HG03066 (cell line): ENCODE results near the gene CAPN12.

ENCODE experiments used
- ATAC-seq: cut with Tn5 transposase; IDR thresholded peaks from one replicate; pipeline ENCODE4 v1.9.1; 2021; ENCODE audit warnings: low read depth; ENCODE audit not compliant: unreplicated experiment

The CAPN12 gene

DNA sequence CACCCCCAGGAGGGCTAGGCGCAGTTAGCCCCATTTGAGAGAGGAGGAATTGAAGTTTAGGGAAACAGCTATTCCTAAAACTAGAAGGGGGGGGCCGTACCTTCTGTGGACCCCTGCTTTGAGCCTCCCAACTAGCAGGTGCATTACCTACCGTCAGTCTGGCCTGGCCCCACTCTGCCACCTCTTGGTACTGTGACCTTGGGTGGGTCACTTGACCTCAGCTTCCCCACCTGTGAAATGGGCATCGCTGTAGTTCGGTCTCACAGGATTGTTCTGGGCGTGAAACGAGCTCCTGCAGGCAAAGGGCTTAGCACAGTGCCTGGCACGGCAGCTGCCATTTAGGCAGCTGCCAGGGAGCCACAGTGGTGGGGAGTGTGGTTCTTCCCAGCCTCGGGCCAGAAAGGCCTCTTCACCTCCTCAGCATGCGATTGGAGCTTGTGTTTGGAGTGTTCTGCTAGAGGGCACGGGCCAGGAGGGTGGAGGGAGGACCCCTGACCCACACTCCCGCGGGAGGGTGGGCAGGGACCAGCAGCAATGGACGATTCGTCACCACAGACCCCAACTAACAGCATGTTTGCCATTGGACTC, 32.0 kb downstream of the CAPN12 start:
- no peak for ATAC-seq

DNA sequence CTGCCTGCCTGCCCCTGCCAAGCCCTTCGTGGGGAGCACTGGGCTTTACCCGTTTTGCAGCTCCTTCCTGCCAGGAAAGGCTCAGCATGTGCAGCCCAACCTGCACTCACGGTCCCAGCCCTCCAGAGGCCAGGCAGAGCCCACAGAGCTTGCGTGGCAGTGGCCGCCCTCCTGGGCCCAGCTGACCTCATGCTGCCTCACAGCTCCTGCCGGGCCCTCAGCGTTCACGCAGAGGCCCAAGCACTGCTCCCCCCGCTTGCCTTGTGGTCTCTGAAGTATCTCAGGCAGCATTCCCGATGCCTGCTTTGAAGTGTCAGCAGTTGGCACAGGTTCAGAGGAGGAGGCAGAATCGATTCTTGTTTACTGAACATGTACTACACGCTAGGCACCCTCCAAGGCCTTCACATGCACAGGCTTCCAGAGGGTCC, 32.5 kb downstream of the CAPN12 start:
- no peak for ATAC-seq

DNA sequence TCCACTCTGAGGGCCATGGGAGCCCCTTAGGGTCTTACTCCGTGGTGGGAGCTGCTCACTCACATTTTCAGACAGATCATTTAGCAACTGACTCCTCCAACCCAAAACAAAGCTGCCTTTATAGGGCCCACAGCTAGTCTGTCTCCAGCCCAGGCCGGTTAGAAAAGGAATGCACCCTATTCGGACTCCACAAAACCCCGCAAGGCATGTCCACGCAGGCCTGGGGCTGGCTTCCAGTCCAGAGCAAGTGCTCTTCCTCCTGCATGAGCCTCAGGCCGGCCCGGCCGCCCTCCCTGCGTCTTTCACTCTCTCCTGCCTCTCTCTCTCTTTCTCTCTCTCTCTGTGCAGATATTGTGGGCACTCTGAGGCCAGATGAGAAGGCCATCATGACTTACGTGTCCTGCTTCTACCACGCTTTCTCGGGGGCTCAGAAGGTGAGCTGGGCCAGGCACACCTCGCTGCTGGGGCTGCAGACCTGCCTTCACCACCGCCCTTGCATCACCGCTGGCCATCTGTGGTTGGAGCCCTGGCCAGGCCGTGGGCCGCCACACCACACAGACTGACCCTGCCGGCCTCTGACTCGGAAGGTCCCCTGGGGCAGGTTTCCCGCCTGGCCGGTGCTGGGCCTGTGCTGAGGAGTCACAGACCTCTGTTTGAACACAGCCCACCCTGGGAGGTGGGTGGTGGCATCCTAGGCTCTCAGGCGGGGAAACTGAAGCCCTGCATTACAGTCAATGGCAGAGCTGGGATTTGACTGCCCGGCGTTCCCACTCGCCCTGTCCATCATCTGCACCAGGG, 33.1 kb downstream of the CAPN12 start:
- no peak for ATAC-seq

DNA sequence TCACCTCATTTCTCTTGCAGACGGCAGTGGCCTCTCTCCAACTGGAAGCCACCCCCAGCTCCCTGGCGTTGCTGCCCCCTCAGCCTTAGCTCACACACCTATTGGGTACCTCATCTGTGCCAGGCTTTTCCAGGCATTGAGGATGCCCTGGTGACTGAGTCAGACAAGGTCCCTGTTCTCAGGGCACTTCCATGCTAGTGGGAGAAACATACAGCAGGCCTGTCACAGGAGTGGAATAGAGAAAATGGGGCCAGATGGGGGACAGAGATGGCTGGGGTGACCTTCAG, 33.9 kb downstream of the CAPN12 start:
- no peak for ATAC-seq

DNA sequence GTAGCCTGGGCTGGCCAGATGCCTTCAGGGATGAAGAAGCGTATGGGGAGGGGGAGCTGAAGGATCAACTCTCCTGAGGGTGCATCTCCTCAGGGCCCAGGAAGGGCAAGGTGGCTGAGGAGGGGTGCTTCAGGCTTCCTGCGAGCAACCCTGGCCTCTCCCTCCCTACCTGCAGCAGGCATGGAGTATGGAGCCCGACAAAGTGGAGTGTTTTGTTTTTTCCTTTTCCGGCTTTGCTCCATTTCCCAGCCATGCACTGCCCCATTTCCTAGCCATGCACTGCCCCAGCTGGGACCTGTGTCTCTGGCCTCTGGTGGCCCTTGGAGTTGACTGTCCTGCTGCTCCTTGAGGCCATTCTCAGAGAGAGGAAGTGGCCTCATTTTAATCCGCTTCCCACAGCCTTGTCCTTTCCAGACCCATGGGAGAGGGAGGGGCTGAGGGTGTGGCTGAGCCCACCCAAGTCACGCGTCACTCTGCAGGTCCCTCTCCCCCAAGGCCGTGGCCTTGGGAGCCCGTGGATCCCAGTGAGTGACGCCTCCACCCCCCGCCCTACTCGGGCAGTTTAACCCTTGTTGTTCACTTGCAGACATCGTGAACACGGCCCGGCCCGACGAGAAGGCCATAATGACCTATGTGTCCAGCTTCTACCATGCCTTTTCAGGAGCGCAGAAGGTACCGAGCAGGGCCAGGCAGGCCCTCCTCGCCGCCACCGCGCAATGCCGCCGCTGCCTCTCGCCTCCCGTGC, 34.4 kb downstream of the CAPN12 start:
- ATAC-seq = no peak

DNA sequence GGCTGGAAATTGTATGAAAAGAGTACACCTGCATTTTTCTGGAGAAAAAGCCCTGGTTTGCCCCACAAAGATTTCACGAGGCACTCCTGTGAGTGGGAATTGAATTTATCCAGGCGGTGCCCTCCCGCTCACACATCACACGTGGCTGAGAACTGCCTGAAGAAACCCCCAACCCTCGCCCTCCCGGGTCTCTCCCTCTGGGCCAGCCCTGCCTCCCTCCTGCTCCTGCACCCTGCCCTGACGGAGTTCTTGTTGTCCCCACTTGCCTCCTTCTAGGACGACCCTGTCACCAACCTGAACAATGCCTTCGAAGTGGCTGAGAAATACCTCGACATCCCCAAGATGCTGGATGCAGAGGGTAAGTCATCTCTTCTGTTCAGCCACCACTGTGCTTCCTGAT, 35.2 kb downstream of the CAPN12 start:
- no peak for ATAC-seq

DNA sequence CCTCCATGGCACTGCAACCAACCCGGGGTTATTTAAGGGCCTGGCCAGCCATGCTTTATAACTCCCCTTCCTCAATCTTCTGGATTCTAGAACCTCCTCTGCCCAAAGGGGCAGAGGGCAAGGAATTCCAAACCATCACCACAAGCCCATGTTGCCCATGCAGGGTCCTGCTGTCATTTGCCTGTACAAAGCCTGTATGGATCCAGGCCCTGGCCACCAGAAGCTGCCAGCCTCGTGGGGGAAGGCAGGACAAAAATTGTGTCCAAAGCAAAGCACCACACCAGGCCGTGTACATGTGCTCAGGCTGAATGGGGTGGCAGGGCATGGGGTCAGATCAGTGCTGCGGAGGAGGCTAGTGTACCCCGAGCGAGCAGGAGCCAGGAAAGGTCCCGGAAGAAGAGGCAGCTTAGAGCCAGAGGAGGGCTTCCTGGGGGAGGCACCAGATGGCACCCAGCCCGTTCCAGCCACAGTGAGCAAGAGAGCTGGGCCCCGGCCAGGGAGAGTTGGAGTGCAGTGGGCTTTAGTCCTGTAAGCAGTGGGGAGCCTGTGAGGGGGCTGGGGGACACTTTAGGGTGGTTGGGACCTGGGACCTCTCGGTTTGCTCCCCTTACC, 35.8 kb downstream of the CAPN12 start:
- ATAC-seq = no peak

DNA sequence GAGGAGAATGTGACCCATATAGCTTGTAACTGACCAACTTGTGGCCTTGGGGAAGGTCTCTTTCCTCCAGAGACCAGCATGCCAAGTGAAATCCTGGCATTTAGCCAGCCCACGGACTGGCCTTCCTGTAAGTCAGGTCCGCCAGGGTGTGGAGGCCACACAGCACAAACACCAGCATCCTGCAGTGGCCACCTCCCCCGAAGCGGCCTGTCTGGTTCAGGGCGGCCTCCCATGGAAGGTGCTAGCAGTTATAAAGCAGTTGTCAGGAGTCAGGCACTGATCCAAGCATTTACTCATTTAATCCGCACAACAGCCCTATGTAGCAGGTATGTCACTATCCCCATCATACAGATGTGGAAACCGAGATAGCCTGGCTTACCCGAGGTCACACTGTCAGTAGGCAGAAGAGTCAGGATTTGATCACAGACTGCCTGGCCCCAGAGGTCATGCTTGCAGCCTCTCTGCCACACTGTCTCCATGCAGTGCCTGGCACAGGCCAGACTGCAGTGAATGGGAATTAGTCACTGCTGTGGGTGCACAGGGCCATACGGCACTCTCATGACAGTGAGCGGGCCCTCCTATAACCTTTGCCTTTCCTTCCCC, 36.7 kb downstream of the CAPN12 start:
- ATAC-seq = no peak

DNA sequence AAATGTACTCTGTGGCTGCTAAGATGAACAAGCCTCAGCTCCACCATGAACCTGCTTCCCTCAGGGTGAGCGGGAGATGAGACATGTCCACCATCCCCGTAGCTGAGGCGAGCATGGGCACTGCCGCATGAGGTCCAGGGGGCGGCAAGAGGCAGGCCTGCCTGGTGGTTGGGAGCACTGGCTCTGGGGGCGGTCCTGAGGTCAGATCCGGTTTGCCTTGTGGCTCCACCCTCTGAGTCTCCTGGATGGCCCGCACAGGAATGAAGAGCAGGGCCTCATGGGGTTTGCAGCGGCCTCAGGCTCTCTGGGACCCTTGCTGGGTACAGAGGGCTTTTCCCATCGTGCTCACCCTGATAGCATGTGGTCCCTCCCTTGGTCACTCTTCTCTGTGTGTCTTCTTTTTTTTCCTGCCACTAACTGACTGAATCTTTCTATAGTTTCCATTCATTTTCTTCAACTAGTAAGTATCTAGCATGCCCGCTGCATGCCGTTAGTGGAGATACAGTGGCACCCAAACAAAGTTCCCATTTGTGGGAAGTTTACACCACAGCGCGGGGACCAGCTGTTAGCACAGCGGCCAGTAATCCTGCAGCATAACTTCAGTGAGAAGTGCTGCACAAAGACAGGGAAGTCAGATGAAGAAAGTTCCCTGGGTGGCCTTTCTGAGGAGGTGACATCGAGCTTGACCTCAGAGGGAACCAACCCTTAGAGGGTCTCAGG, 37.3 kb downstream of the CAPN12 start:
- ATAC-seq = no peak

DNA sequence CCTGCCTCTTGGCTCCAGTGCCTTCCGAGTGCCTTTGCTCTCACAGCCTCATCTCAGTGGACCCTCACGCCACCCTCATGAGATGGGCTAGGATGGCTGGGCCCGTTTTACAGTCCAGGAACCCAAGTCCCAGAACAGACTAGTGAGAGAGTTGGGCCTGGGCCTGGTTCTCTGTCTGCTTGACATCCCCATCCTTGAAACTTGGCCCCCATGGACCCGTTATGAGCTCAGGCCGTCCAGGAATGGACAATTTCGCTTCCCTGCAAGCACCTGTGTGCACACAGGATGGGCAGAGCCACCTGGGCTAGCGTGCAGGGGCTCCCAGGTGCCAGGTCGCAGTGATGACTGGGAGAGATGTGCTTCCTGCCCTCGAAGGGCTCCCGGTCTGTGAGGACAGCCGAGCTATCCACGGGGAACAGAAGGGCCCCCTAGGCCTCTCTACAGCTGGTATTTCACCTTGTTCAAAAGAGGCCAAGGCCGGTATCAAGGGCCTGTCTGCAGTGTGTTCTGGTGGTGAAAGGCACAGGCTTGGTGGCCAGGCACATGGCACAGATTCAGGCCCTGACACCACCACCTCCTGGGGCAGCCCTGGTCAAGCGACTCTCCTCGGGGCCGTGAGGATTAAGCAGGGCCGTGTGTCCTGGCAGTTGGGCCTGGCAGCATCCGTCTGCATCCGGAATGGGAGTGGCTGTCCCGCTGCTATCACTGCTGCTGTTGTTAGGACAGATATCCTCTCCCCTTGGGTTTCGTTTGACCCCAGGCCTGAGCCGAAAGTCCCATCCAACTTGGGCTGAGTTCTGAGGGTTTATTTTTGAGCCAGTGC, 38.9 kb downstream of the CAPN12 start:
- no peak for ATAC-seq

DNA sequence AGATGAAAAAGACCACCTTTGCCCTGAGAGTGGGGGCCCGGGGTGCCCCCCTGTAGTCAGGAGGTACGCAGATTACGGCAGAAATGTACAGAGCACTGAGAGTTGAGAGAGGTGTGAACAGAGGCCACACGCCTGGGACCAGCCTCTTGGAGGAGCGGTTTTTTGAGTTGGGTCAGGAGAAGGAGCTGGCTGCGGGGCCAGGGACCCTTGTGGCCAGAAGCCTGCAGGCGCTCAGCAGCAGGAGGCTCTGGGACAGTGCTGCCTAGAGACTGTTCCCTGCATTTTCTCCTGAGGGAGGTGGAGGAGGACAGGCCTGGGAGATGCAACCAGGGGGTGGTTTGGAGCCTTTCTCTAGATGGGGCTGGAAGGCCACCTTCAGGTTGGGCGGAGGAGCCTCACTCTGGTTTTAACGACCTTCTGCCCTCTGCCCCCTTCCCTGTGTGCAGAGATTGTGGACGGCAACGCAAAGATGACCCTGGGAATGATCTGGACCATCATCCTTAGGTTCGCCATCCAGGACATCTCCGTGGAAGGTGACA, 39.7 kb downstream of the CAPN12 start:
- no peak for ATAC-seq

DNA sequence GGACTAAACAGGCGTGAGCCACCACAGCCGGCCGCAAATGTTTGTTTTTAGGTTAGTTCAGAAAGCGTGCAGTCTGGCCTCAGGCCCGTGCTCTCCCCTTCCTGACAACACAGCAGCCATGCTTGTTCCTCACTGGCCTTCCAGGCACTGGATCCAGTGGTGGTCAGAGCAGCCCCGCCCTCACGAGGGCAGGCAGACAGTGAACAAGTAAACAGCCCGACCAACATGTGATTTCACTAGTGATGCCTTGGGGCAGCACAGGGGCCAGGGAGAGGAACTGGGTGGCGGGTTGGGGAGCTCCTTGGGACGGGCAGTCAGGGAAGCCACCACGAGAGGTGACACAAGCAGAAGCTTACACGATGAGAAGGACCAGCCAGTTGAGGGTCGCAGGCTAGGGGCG, 40.8 kb downstream of the CAPN12 start:
- no peak for ATAC-seq

DNA sequence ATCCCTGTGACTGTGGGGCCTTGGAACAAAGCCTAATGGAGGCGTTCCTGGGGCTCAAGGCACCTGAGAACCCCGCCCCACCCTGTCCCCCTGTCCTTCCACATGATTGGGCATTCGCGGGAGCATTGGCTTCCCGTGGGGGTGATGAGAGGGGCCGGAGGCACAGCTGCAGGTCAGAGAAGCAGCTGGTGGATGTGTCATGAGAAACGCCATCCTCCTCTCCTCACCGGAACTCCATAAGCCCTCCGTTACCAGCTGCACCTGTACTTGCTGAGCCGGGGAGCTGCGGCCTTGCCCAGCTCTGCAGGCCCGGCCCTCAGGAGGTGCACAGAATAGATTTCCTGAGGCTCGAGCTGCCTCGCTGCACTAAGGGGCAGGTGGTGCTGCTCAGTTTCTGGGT, 42.0 kb downstream of the CAPN12 start:
- no peak for ATAC-seq

DNA sequence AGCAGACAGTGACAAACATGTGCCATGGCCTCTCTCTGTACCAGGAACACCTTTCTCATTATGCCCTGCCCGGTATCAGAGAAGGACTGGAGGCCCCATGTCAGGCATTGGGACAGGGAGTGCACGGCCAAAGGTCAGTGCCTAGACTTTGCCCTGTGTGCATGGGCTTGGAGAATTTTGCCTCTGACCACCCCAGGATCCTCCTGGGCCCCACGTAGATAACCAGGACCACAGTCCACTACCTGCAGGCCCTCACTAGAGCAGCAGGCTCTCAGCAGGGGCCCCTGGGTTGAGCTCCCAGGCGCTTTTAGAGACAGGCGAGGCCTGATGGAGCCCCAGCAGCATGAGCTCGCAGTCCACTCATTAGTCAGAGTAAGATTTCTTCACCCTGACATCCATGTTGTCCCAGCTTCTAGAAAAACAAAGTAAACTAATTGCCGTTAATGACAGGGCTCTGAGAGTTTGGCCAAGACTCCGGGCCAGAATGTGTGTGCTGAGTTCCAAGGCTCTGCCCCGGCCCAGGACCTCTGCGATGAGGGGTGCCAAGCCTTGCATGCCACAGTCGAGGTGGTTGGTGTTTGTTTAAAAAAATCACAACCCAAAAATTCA, 42.7 kb downstream of the CAPN12 start:
- ATAC-seq = no peak

DNA sequence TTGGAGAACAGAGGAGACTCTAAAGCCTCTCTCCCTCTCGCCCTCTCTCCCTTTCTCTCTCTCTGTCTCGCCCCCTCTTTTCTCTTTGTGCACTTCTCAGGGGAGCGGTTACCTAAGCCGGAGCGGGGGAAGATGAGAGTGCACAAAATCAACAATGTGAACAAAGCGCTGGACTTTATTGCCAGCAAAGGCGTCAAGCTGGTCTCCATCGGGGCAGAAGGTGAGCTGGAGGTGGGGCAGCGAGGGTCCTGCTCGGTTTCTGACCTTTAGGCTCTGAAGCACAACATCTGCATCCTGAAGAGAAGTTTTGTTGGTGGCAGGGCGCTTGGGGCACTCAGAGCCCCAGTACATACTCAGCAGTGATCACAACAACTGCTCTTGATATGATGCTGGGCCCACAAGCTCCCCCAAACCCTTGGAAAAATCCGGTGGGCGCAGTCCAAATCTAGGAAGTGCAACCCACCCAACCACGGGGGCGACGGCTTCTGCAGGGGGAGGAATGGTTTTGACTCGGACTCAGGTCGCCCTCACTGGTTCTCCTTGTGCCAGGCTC, 43.3 kb downstream of the CAPN12 start:
- ATAC-seq = no peak

DNA sequence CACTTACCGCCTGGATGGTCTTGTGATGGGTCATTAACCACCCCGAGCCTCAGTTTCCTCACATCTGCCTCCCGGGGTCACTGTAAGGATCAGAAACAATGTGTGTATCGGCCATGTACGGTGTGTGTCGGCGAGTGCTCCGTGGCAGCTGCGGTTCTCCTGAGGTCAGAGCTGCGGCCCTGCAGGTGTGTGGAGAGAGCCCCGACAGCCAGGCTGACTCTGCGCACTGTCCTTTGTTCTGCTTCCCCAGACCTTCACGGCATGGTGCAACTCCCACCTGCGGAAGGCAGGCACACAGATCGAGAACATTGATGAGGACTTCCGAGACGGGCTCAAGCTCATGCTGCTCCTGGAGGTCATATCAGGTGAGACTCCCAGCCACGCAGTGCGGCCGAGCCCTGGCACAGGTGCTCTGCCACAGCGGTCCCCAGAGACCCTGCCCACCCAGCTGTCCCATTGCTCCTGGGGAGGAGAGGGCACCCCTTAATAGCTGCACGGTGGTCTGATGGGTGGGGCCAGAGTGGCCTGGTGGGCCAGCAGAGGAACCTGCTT, 43.8 kb downstream of the CAPN12 start:
- no peak for ATAC-seq

DNA sequence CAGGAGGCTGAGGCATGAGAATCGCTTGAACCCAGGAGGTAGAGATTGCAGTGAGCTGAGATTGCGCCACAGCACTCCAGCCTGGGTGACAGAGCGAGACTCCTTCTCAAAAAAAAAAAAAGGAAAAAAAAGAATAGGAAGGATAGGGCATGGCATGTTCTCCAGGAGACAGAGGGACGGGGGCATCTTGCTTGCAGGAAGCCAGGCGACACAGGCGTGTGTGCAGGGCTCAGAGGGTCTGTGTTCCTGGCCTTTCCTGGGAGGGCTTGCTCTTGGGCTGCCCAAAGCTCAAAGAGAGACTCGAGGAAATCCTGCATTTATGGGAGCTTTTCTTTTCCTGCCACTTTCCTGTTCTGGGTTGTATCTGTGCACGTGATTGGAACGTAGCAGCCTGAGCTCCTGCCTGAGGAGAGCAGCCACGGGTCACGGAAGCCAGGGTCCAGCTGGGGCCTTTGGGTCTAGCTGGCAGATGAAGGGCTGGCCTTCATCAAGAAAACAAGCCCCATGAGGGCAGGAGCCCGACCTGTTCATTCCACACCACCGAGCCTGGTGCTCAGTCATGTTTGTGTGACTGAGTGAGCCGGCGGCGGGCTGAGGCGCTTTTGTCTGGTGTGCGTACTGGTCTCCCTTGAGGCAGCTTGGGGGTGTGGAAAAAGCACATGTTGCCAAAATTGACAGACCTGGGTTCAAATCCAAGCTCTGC, 44.5 kb downstream of the CAPN12 start:
- ATAC-seq = no peak

DNA sequence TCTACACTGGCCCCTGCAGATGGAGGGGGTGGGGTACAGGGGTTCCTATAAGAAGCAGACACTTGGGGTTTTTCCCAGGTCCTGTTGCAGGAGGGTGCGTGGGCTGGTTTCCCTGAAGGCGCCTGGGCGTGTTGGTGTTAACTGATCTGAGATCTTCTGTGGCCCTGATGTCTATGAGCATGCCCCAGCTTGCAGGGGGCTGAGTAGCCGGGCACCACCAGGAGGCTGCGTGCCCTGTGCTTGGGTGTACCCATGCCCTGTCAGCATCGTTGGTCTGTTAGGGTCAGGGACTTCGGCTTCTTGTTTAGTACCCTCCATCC, 45.3 kb downstream of the CAPN12 start:
- no peak for ATAC-seq
